Activated CD4-positive, CD25-positive, alpha-beta regulatory T cell (primary cell): ENCODE results near the gene SLC46A3.
"Not testable (repeated sequence)": the region's sequence is repeated elsewhere in the genome, so short reads cannot be mapped to it uniquely, and the experiment has no call there.

Source experiments
- DNase-seq, 4 experiments: peaks; one replicate each; lab custom pipeline; 2025; lab: John Stamatoyannopoulos, UW

SLC46A3 gene

GRCh38 chr13:28683169-28683568 lies 35.6 kb downstream of the SLC46A3 start:
- DNase-seq = not testable (repeated sequence)

- DNase-seq = no peak
These were observed 38.2 kb downstream of the SLC46A3 start for GRCh38 chr13:28680541-28680940.

- DNase-seq = no peak
These were observed 39.1 kb downstream of the SLC46A3 start for GRCh38 chr13:28679628-28680027.

DNA sequence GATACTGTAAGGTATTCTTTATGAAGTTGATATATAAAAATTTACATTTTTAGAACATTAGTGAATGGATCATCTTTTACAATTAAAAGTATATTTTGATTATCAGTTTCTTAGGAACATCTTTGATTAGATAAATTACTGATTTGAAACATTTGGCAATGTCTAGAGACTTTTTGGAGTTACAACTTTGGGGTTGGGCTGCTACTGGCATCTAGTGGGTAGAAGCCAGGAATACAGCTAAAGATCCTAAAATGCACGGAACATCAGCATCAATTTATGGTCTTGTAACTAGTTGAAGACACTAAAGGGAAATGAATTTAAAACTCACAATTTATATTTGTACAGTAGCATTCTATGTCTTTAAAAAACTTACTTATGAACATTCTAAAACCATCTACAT lies 40.0 kb downstream of the SLC46A3 start:
- DNase-seq = no peak

DNA sequence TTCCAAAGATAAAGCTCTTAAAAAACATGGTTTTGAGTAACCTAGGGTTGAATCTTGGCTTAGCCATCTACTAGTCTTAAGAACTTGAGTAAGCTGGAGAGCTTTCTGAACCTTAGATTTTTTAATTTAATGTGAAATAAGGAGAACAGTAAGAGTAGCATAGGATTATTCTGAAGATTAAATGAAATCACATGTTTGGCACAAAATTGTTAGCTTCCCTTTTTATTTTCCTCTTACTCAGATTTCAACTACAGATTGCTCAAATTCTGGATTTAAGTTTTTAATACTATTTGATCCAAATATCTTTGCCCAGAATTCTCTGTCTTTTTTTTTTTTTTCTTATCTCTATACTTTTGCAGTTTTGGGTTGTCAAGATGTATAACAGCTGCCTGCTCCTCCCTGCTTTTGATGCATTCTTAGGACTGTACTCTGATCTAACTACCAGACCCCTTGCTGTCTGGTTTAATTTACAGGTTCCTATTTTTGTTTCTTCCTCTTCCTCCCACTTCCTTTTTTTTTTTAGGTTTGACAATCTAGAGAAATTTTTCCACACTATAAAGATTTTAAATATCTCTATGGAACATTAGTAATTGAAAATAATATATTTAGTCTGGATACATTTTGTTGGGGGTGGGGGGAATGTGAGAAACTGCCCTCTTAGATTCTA lies 47.5 kb downstream of the SLC46A3 start:
- DNase-seq = no peak

GRCh38 chr13:28666897-28667488 lies 51.8 kb downstream of the SLC46A3 start:
- no peak for DNase-seq

DNA sequence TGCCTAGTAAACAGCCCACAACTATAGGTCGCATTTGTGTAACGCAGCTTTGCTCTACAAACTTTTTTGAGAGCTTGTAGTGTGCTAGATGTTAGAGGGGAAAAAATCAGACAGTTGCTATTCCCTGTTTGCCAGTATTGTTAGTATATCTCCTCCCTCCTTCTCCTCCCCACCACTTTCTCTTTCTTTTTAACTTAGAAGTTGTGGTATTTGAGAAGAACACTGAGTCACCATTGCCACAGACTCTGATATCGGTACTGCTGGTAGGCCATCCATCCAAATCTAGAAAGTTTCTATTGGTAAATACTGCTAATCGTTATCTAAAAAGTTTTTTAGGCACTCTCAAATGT lies 59.2 kb downstream of the SLC46A3 start:
- DNase-seq = no peak

- DNase-seq = peak; percentile 82 to 88 (median 88)
These were observed 59.8 kb downstream of the SLC46A3 start, which contains the start of gene POMP for GRCh38 chr13:28658796-28659620. Gene POMP (plus strand): TSS chr13:28659130. CDS start chr13:28659185, 55 bp downstream.

GRCh38 chr13:28658539-28658795 lies 60.3 kb downstream of the SLC46A3 start:
- DNase-seq = no peak

- no peak for DNase-seq
These were observed 60.8 kb downstream of the SLC46A3 start for GRCh38 chr13:28657784-28658538.

DNA sequence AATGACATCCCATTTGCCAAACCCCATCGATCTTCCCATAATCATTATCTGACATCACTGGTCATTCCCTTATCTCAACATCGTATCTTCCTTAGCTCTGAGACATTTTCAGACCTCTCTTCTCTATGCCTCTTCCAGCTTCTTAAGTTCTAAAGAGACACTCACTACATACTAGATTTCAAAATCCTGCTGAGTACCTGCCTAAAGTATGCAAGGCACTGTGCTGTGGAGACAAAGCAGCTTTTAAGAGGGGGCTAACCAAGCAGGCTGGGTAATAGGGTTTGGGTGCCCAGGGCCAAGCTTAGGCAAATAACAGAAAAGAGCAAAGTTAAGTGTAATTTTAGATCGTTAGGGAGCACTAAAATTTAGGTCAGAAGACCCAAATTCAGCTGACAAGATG lies 63.2 kb downstream of the SLC46A3 start:
- no peak for DNase-seq

- DNase-seq = no peak
These were observed 64.5 kb downstream of the SLC46A3 start for GRCh38 chr13:28654276-28654675.

DNA sequence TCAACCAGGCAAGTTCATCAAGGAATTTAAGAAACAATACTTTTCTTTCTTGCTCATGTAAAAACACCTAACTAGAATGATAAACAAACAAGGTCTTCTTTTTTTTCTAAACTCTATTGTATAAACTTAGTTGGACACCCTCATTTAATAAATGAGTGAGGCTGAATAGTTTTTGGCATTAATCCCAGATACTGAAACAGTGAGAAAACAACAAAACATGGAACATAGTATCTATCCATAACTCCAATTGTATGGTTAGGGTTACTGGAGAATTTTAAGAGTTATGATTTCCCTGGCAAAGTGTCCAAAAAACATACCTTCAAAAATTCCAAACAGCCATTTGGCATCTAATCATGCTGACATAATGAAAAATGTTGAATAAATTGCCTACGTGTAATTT lies 65.7 kb downstream of the SLC46A3 start:
- DNase-seq = no peak

GRCh38 chr13:28651810-28652401 lies 66.9 kb downstream of the SLC46A3 start:
- no peak for DNase-seq

- DNase-seq = no peak
These were observed 68.5 kb downstream of the SLC46A3 start for GRCh38 chr13:28650284-28650683.
